ENCODE results near the gene TRAF2.
"Not testable (repeated sequence)": the region's sequence is repeated elsewhere in the genome, so short reads cannot be mapped to it uniquely, and the experiment has no call there.

The TRAF2 gene, protein sequence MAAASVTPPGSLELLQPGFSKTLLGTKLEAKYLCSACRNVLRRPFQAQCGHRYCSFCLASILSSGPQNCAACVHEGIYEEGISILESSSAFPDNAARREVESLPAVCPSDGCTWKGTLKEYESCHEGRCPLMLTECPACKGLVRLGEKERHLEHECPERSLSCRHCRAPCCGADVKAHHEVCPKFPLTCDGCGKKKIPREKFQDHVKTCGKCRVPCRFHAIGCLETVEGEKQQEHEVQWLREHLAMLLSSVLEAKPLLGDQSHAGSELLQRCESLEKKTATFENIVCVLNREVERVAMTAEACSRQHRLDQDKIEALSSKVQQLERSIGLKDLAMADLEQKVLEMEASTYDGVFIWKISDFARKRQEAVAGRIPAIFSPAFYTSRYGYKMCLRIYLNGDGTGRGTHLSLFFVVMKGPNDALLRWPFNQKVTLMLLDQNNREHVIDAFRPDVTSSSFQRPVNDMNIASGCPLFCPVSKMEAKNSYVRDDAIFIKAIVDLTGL

DNA sequence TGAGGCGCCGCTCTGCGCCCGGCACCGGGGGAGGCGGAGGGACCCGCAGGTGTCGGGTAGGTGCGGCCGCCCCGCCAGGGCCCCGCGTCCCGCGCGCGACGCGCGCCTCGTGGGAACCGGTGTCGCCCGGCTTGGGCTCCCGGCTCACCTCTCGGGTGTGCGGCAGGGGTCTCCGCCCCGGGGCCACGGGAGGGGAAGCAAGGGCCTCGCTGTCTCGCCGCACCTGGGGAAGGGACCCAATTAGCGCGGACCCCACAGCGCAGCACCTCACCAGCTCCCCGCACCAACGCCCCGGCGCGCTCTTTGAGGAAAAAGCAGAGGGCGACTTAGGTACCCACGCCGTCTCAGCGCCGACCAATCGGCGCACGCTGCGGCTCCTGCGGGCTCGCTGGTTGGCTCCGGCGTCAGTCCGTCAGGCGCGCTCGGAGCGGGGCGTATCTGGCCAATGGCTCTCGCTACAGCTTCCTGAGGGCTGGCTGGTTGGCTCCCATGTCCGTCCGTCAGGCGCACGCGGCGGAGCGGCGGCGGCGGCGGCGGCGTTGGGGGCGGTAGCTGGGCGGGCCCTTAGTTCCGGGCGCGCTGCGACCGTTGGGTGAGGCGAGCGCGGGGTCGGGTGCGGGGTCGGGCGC, at the start of gene TRAF2:
TSS of gene TRAF2 (plus strand) at position 567 of the 629 bp plus-strand sequence. CDS start 12,225 bp downstream, outside the sequence.
- DNase-seq (ENCODE audit: low spot score) = peak; percentile 100

DNA sequence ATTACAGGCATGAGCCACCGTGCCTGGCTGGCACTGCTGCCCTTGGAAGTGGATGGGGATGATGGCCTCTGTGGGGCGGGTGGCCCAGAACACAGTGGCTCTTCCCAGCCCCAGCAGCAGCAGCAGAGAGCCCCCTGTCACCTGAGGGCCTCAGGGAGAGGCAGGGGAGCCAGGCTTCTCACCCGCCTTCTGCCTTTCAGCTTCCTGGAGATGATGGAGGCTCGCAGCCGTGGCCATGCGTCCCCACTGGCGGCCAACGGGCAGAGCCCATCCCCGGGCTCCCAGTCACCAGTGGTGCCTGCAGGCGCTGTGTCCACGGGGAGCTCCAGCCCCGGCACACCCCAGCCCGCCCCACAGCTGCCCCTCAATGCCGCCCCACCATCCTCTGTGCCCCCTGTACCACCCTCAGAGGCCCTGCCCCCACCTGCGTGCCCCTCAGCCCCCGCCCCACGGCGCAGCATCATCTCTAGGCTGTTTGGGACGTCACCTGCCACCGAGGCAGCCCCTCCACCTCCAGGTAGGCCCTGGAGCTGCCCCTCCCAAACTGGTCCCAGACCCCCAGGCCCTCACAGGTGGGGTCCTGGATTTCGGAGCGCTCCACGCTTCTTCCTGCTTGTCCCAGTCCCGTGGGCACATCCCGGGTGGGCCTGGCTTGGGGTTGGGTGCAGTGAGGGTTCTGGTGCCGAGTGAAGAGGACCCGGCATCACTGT, 49.0 kb upstream of the TRAF2 start:
- DNase-seq (ENCODE audit: low spot score) = no peak

DNA sequence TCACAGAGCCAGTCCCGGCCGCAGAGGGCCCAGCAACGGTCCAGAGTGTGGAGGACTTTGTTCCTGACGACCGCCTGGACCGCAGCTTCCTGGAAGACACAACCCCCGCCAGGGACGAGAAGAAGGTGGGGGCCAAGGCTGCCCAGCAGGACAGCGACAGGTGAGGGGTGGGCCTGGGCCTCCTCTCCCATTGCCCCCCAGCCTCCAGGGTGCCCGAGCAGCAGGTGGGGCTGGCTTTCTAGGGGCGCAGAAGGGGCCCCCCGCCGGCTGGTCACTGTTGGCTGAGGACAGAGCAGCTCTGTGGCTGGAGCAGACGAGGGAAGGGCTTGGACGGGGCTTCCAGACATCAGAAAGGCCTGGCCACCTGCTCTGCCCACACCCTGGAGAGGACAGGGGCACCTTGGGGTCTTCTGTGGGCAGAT, 48.4 kb upstream of the TRAF2 start:
- DNase-seq (ENCODE audit: low spot score) = not testable (repeated sequence)

DNA sequence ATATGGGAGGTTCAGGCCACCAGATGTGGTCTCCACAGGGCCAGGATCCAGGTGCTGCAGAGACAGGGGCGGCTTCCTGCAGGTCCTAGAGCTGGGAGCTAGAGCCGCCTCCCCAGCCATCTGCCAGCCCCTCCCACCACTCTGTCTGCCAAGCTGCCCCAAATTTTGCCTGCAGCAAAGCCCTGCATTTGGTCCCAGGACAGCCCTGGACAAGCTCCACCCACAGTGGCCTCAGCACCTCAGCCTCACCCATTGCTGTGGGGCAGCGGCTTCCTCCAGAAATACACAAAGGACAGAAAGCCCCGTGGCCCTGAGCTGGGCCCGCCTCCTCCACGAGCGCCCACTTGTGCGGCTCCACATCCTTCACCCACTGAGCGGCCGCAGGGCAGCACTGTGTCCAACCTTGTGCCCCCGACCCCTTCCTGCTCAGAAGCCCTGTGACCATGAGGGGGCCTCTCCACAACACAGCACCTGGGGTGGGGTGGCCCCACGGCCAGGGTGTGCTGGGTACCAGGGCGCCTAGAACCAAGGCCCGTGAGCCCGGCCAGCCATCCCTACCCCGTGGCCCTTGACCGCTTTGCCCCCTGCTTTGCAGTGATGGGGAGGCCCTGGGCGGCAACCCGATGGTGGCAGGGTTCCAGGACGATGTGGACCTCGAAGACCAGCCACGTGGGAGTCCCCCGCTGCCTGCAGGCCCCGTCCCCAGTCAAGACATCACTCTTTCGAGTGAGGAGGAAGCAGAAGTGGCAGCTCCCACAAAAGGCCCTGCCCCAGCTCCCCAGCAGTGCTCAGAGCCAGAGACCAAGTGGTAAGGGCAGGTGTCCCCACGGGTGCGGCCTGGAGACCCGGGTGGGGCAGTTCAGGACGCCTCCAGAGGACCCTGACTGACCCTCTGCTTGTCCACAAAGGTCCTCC, 47.7 kb upstream of the TRAF2 start:
- DNase-seq (ENCODE audit: low spot score) = no peak

DNA sequence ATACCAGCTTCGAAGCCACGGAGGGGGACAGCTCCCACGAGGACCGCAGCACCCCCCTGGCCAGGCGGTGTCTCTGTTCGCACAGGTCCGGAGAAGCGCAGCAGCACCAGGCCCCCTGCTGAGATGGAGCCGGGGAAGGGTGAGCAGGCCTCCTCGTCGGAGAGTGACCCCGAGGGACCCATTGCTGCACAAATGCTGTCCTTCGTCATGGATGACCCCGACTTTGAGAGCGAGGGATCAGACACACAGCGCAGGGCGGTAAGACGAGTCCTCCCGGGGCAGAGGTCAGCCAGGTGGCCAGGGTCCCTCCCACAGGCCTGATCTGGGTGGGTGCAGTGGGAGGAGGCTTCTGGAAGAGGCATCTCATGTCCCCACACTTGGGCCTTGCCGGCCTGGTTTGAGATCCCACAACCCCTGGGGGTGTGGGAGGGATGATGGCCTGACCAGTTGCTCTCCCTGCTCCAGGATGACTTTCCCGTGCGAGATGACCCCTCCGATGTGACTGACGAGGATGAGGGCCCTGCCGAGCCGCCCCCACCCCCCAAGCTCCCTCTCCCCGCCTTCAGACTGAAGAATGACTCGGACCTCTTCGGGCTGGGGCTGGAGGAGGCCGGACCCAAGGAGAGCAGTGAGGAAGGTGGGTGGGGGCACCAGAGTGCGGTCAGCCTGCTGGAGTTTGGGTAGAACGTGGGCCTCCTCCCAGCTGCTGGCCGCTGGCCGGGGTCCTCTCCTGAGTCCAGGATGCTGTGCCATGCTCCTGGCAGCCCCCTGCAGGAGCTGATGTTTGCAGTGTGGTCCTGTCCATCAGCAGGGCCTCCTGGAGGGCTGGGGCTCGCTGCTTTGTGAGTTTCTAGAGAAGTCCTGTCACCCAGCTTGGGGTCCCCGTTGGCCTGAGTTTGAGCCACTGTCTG, 46.8 kb upstream of the TRAF2 start:
- no peak for DNase-seq (ENCODE audit: low spot score)

DNA sequence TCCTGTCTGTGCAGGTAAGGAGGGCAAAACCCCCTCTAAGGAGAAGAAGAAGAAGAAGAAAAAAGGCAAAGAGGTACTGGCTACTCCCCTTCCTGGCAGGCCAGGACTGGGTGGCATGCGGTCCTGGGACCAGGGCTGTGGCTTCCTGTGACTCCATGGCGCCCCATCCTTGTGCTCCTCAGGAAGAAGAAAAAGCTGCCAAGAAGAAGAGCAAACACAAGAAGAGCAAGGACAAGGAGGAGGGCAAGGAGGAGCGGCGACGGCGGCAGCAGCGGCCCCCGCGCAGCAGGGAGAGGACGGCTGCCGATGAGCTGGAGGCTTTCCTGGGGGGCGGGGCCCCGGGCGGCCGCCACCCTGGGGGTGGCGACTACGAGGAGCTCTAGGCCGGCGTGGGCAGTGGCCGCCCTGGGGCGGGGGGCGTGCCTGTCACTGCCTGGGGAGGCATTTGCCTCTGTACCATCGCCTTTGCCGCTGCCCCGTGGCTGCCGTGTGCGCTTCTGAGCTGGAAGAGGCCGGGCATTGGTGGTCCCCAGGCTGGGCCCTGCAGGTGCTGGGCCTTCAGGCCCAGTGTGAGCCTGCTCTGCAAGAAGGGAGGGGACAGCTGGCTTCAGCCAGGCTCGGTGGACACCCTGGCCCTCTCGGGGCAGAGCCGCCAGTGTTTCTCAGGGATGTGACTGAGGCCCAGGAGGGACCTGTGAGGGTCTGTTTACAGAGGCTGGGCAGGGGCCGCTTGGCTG, 46.0 kb upstream of the TRAF2 start:
- DNase-seq (ENCODE audit: low spot score) = no peak

DNA sequence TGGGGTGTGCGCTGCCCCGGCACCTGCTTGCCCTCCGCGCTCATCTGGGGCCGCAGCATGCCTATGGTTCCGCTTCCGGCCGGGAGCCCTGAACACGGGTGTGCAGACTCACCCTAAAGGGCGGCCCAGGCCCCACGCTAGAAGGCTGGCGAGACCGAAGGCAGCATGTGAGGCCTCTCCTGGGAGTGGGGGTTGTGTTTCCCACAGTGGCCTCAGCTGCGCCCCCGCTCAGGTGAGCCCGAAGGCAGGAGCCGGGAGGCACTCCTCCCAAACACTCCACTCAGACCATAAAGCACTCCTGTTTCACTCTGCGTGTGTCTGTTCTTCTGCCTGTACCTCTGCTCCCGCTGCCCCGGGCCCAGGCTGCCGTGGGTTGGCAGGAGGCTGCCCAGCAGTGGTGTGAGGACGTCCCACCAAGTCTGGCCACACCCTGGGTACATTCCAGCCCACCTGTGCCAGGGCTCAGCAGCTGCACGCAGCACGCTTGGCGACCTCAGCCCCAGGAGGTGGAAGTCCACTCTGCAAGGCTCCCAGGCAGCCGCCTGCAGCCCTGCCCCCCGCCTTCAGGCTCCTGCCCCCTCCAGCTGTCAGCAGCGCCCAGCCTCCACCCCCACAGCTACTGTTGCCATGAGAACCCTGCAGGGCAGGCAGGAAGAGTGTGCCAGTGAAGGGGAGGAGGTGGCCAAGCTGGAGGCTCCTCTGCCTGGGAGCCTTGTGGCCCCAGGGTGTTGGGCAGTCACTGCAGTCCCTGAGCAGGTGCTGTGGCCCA, 45.3 kb upstream of the TRAF2 start:
- DNase-seq (ENCODE audit: low spot score) = peak; percentile 40

DNA sequence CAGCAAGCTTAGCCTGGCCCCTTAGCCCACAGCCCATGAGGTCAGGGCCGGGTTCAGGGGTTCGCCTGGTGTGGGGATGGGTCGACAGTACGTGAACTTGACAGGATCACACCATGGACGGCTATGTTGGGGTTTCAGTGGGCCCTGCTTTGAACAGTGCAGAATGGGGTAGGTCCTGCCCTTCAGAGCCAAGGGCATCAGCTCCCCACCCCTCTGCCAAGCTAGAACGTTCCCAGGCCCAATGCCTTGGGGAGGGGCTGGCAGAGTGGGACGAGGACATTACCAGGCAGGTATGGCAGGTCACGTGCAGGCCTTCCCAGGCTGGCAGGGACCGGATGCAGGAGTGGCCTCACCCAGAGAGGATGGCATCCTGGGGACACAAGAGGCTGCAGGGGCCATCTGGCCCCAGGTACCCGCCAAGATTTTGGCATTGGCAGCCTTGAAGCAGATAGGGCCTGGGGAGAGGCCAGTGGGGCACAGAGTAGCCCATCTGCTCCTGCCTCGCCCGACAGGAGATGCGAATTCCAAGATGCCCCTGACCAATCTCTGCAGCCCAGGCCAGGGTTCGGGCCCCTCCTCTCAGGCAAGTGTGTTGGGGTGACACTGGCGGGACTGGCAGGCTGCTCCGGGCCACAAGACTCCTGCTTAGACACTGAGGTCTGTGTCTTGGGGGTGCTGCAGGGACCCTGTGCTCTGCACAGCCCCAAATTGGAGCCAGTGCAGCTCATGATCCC, 44.5 kb upstream of the TRAF2 start:
- DNase-seq (ENCODE audit: low spot score) = not testable (repeated sequence)

DNA sequence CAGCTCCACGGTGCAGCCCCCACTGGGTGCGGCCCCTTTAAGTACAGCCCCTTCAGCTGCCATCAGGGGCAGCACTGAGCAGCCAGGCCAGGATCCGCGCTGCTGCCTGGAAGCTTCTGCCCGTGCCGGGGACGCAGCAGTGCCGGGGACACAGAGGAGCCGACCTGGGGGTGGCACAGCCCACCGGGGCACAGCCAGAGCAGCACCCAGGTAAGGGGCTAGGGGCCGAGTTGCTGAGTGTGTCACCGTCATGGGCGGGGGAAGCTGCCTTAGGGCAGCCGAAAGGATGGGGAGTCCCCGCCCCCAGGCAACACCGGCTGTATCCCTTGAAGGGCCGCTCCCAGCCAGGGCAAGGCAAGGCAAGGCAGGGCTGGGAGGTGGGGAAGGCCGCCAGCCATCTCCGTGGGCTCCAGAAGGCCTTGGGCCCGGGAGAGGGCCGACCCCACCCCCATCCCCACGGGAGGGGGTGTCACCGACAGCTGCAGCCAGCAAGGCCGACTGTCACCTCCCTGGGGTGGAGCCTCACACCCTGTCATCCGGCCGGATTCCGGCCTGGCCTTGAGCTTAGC, 43.9 kb upstream of the TRAF2 start, which contains the start of gene AJM1:
TSS of gene AJM1 (plus strand) at position 99 of the 569 bp plus-strand sequence. CDS start 1,937 bp downstream, outside the sequence.
- peak; percentile 74 for DNase-seq (ENCODE audit: low spot score)

DNA sequence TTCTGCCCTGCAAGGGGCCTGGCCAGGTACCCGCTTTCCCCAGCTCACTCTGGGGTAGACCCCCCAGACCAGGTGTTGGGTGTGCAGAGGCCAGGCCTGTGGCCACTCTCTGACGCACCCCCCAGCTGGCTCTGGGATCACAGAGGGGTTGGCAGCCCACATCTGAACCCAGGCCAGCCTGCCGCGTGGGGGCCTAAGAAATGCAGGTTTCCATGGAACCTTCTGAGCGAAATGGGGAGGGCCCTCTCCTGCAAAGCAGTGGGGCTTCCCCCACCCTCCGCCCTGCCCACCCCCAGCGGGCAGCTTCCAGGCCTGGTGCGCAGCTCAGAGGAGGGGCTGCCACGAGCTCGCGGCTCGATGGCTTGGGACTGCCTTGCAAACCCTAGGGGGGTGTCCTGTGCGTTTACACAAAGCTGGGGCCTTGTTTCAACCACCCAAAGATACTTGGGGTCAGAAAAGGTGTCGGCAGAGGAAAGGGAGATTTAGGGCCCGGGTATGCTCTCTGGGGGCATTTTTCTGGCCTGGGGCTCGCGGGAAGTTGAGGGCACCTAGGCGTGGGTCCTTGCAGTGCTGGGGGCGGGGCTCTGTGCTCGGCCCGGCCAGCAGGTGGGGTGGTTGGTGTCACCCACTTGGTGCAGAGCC, 43.0 kb upstream of the TRAF2 start:
- not testable (repeated sequence) for DNase-seq (ENCODE audit: low spot score)

DNA sequence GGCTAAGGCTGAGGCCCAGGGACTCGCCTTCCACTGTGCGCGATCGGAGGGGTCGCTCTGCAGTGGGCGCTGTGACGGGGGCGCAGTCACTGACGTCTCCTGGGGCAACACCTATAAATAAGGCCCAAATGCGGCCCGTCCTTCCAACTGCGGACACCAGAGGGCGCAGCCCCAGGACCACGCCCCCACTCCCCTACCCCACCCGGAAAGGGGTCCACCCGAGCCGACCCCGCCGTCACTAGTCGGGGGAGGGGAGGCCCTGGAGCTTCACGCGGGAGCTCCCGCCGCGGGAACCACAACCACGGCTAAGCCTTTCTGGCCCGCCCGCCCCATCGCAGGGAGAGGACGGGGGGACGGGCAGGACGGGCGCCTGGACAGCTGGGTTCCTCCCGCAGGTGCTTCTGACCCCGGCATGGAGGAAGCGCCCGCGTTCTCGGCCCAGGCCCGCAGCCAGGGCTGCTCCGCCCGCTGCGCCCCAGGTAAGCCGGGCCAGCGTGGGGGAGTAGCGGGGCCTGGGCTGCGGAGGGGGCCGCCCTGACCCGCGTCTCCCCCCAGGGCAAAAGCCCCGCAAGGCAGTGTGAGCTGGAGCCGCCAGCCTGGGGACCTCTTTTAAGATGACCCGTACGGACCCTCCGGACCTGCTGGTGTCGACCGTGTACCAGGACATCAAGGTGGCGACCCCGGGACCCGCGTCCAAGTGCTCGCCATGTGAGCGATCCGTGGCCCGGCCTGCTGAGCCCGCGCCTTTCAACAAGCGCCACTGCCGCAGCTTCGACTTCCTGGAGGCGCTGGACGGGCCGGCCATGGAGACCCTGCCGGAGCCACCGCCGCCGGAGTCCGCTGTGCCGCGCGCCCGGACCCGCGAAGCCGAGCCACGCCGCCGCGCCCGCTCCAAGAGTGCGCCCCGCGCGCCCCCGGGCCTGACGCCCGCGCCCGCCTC, 42.2 kb upstream of the TRAF2 start:
- DNase-seq (ENCODE audit: low spot score) = not testable (repeated sequence)

DNA sequence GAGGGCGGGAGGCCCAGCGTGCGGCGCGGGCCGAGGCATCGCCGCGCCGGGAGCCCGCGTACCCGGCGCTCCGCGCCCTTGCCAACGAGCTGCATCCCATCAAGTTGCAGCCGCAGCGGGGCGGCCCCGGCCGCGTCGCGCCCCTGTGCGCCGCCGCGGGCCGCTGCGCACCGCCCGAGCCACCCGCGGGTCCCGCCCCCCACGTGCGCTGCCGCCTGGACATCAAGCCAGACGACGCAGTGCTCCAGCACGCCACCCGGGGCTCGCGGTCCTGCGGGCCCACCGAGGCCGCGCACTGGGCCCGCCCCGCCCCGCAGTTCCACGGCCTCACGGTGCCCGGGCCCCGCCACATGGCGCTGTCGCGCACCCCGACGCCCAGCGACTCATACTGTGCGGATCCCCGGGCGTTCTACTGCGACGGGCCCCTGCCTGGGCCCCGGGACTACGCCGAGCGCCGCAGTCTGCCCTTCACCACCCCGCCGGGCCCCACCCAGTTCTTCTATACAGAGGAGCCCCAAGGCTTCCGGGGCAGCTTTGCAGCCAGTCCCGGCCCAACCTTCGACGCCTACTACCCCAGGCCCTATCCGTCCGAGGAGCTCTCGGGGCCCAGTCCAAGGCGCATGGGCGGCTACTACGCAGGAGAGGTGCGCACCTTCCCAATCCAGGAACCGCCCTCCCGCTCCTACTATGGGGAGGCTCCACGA, 41.4 kb upstream of the TRAF2 start:
- DNase-seq (ENCODE audit: low spot score) = no peak

DNA sequence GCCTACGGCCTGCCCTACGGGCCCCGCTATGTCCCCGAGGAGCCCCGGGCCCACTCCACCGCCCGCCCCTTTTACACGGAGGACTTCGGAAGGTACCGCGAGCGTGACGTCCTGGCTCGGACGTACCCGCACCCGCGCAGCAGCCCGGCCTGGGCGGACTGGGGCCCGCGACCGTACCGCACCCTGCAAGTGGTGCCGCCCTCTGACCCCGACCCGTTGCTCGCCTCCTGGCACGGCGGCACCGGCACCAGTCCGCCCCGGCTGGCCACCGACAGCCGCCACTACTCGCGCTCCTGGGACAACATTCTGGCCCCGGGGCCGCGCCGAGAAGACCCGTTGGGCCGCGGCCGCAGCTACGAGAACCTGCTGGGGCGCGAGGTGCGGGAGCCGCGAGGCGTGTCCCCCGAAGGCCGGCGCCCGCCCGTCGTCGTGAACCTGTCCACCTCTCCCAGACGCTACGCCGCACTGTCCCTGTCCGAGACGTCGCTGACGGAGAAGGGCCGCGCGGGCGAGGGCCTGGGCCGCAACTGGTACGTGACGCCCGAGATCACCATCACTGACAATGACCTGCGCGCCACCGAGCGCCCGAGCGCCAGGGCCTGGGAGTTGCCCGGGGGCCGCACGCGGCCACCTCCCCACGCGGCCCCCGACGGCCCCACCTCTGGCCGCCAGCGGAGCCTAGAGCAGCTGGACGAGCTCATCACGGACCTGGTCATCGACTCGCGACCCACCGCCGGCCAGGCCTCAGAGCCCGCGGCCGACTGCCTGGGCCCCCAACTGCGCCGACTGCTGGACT, 40.7 kb upstream of the TRAF2 start:
- no peak for DNase-seq (ENCODE audit: low spot score)

DNA sequence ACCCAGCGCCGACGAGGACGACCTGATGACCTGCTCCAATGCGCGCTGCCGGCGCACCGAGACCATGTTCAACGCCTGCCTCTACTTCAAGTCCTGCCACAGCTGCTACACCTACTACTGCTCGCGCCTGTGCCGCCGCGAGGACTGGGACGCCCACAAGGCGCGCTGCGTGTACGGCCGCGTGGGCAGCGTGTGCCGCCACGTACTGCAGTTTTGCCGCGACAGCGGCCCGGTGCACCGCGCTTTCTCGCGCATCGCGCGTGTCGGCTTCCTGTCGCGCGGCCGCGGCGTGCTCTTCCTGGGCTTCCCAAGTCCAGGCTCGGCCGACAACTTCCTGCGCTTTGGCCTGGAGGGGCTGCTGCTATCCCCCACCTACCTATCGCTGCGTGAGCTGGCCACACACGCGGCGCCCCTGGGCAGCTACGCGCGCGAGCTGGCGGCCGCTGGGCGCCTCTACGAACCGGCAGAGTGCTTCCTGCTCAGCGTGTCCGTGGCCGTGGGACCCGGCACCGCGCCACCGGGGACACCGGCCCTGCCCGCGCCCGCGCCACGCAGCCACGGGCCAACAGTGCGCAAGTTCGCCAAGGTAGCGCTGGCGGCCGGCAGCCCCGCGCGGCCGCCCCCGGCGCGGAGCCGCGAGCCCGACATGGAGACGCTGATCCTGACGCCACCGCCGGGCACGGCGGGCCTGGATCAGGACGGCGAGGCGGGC, 39.8 kb upstream of the TRAF2 start:
- DNase-seq (ENCODE audit: low spot score) = no peak

All from AG08395 (cell line).